ENCODE data around the gene HHIP. TPM values are rescaled to one million over a fixed set of nuclear protein-coding genes. Genes with fewer than 3 reads are reported as not detected.
"Not testable (repeated sequence)": the region's sequence is repeated elsewhere in the genome, so short reads cannot be mapped to it uniquely, and the experiment has no call there.

Gene HHIP
- total RNA-seq, 1 donor from 2014 or later = not detected

GRCh38 chr4:144788469-144788868 lies 142.5 kb downstream of the HHIP start:
- no peak for DNase-seq (ENCODE audit: low spot score)
- Mint-ChIP-seq H3K36me3 (no peaks in the 10 kb centered on the region), H3K4me1 (no peaks in the 10 kb centered on the region), H3K27me3 (ENCODE audit: insufficient read depth, low read depth) (no peaks in the 10 kb centered on the region), H3K27ac (no peak overlapping the region), H3K4me3 (no peak overlapping the region), H3K9me3 (no peaks in the 10 kb centered on the region)
- no peak overlapping the region for H3K4me3 ChIP-seq
- H3K9ac ChIP-seq = no peak overlapping the region
- no peak overlapping the region for H3K27ac ChIP-seq
- H3K4me1 ChIP-seq = no peaks in the 10 kb centered on the region
- H3K9me3 ChIP-seq (ENCODE audit: low read depth) = no peaks in the 10 kb centered on the region
- no peaks in the 10 kb centered on the region for H3K36me3 ChIP-seq
- TF ChIP-seq EZH2 (IDR thresholded peaks at IDR 0.05) (no peak), EZH2phosphoT487 (IDR thresholded peaks at IDR 0.05) (no peak)
- no peak overlapping the region for H2AFZ ChIP-seq (replicated peaks)
- no peaks in the 10 kb centered on the region for H3K79me2 ChIP-seq (ENCODE audit: low read depth)
- H4K20me1 ChIP-seq (ENCODE audit: low read depth) = no peaks in the 10 kb centered on the region
- H3K4me2 ChIP-seq = no peak overlapping the region
- no peaks in the 10 kb centered on the region for H3K27me3 ChIP-seq
- H3F3A ChIP-seq (ENCODE audit: low read depth) = no peaks in the 10 kb centered on the region

- H3K4me1 ChIP-seq; H3K27me3 Mint-ChIP-seq (ENCODE audit: insufficient read depth, low read depth): not testable (repeated sequence)
Measured at GRCh38 chr4:144791933-144792332, 146.0 kb downstream of the HHIP start.

More at GRCh38 chr4:144791933-144792332, 146.0 kb downstream of the HHIP start:
- H3F3A ChIP-seq (ENCODE audit: low read depth); H3K4me2 ChIP-seq; H3K36me3 Mint-ChIP-seq; DNase-seq (ENCODE audit: low spot score); H3K9me3 ChIP-seq (ENCODE audit: low read depth); H3K27ac Mint-ChIP-seq; H3K27me3 ChIP-seq; H3K27ac ChIP-seq; H3K4me1 Mint-ChIP-seq; H3K4me3 ChIP-seq; H3K36me3 ChIP-seq; H3K79me2 ChIP-seq (ENCODE audit: low read depth); H3K9ac ChIP-seq; H2AFZ ChIP-seq (replicated peaks); H4K20me1 ChIP-seq (ENCODE audit: low read depth); H3K4me3 Mint-ChIP-seq; H3K9me3 Mint-ChIP-seq: not testable (repeated sequence)

Small RNA genes within 50 kb of the gene (small RNA-seq; reads per million reads assigned to genes)
- gene RF02271 = not detected

Measured in neural progenitor cell (in vitro differentiated cells).